ENCODE measurements around the gene RAD51B.

RAD51B gene

DNA sequence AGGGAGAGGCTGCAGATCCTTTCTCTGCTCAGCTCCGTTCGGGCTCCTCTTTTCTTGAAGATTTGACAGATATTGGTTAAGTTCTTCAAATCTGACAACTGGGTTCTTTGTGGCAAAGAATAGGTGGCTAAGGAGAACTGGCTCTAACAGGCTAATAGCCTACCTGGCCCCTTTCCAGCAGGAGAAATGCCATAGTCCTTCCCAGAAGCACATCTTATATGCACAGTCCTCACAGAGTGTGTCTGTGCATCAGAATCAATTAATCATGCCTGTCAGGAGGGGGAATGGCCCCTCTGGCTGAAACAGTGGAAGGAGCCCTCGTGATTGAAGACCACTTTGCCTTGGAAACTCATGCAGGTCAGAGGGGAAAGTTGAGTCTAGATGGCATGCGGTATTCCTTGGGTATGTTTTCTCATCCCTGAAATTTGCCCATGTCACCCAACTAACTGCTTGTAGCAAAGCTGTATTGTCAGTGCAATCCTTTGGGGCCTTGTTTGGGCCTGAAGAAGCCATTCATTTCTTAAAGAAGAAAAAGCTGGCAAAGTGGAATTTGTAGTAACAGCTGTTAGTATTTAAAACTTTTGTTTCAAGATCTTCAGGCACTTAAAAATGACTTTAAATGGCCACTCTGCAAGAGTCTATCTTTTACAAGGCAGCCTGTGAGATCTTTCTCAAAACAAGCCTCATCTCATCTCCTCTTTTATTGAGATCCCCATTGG is 721.8 kb downstream of the RAD51B start:
- DNase-seq (ENCODE audit: low read depth in 2 of 2), result no peak
- TF ChIP-seq, protein P1, sequence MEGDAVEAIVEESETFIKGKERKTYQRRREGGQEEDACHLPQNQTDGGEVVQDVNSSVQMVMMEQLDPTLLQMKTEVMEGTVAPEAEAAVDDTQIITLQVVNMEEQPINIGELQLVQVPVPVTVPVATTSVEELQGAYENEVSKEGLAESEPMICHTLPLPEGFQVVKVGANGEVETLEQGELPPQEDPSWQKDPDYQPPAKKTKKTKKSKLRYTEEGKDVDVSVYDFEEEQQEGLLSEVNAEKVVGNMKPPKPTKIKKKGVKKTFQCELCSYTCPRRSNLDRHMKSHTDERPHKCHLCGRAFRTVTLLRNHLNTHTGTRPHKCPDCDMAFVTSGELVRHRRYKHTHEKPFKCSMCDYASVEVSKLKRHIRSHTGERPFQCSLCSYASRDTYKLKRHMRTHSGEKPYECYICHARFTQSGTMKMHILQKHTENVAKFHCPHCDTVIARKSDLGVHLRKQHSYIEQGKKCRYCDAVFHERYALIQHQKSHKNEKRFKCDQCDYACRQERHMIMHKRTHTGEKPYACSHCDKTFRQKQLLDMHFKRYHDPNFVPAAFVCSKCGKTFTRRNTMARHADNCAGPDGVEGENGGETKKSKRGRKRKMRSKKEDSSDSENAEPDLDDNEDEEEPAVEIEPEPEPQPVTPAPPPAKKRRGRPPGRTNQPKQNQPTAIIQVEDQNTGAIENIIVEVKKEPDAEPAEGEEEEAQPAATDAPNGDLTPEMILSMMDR (IDR thresholded peaks at IDR 0.05; ENCODE audit: low read depth, low read length), result no peak
- H3K4me3 ChIP-seq (replicated peaks in 1 of 2; ENCODE audit: low read depth in 2 of 2, low read length in 2 of 2), result no peak overlapping the region

DNA sequence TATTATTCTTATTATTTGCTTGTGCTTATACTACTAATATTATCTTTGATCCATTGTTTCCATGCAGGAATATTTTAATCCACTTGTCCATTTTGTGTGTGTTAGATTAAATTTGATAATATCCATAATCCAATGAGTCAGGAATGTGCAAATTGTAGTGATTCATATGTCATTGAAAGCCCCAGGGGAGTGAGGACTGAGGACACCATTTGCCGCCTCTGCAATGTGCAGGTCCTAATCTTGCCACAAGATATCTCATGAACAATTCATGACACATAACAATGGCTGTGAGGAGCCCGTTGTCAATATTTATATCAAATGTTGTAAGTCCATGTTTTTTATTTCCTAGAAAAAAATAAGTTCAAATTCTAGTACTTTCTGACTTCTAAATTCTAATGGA is 722.8 kb downstream of the RAD51B start:
- TF ChIP-seq, protein P1 (IDR thresholded peaks at IDR 0.05; ENCODE audit: low read depth, low read length), result no peak
- no peak for DNase-seq (ENCODE audit: low read depth in 2 of 2)

DNA sequence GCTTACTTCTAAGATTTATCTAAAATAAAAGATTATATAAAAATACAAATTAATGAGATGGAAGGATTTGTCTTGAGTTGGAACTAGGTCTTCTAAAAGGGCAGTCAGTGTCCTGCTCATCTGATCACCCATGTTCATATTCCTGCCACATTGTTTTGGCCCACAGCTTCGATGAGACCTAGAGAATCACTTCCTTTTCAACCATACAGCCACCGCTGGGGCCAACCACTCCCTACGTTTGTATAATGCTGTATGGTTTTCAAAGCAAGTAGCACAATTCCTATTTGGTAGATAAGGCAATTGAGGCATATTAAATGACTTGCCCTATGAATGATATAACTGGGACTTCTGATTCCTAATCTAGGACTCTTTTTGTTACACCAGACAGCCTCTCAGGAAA is 723.9 kb downstream of the RAD51B start:
- TF ChIP-seq, protein P1 (IDR thresholded peaks at IDR 0.05; ENCODE audit: low read depth, low read length), result no peak
- no peak for DNase-seq (ENCODE audit: low read depth in 2 of 2)
- no peak overlapping the region for H3K4me3 ChIP-seq (replicated peaks in 1 of 2; ENCODE audit: low read depth in 2 of 2, low read length in 2 of 2)

More for the DNA sequence above, 722.8 kb downstream of the RAD51B start:
- H3K4me3 ChIP-seq (replicated peaks in 1 of 2; ENCODE audit: low read depth in 2 of 2, low read length in 2 of 2), result no peak overlapping the region

GRCh38 chr14:68544081-68544892 is 724.7 kb downstream of the RAD51B start:
- DNase-seq (ENCODE audit: low read depth in 2 of 2), result peak; percentile 99 to 100
- TF ChIP-seq, protein P1 (IDR thresholded peaks at IDR 0.05; ENCODE audit: low read depth, low read length), result no peak
- no peak overlapping the region for H3K4me3 ChIP-seq (replicated peaks in 1 of 2; ENCODE audit: low read depth in 2 of 2, low read length in 2 of 2)

GRCh38 chr14:68546839-68547238 is 727.3 kb downstream of the RAD51B start:
- TF ChIP-seq, protein P1 (IDR thresholded peaks at IDR 0.05; ENCODE audit: low read depth, low read length), result no peak
- DNase-seq (ENCODE audit: low read depth in 2 of 2), result peak; percentile 80 to 94
- H3K4me3 ChIP-seq (replicated peaks in 1 of 2; ENCODE audit: low read depth in 2 of 2, low read length in 2 of 2), result peak overlapping the region in 1 of 2 donors; percentile 16

DNA sequence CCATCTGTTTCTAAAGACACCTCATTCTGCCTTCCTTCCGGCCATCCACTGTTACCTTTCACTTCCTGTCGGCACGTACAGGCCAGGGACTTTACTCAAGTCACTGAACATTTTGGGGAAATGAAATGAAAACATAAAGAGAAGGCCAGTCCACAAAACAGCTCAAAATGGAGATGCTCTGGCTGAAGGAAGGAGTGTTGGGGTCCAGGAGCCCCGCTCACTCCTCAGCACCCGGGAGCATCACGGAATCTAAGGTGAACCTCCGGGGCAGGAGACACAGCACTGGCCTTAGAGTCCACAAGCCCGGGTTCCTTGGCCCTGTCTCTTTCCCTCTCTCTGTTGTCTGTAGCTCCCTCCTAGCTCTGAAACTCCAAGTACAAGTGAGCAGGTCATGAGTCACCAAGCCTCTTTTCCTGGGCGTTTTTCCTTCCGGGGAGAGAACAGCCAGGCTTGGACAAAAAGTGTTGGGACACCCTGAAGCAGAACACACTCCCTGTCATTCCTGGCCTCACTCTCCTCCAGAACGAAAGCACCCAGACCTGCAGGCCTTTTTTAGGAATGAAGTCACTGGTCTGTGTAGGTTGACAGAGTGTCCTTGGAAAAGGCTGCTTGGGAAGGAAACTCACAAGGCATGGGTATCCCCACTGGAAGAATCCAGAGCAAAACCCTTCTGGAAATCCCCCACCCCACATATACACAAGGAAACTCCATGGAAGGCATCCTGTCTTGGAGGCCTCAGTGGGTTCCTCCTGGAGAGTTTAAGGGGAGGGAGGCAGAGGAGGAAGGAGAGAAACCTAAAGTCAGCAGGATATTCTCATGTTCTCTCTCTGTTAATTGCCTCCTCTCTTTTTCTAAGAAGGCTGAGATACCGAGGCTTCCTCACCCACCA is 728.0 kb downstream of the RAD51B start:
- TF ChIP-seq, protein P1 (IDR thresholded peaks at IDR 0.05; ENCODE audit: low read depth, low read length), result no peak

More for the DNA sequence above, 728.0 kb downstream of the RAD51B start:
- H3K4me3 ChIP-seq (replicated peaks in 1 of 2; ENCODE audit: low read depth in 2 of 2, low read length in 2 of 2), result peak overlapping the region in 1 of 2 donors; percentile 16
- peak; percentile 91 to 98 for DNase-seq (ENCODE audit: low read depth in 2 of 2)

All from cardiac fibroblast (primary cell).